Measurements from ENCODE around the gene C8G. TPM values are rescaled to one million over a fixed set of nuclear protein-coding genes. Genes with fewer than 3 reads are reported as not detected.

The C8G gene
- total RNA-seq, 1 experiment from 2014 or later, result 2.9 TPM

DNA sequence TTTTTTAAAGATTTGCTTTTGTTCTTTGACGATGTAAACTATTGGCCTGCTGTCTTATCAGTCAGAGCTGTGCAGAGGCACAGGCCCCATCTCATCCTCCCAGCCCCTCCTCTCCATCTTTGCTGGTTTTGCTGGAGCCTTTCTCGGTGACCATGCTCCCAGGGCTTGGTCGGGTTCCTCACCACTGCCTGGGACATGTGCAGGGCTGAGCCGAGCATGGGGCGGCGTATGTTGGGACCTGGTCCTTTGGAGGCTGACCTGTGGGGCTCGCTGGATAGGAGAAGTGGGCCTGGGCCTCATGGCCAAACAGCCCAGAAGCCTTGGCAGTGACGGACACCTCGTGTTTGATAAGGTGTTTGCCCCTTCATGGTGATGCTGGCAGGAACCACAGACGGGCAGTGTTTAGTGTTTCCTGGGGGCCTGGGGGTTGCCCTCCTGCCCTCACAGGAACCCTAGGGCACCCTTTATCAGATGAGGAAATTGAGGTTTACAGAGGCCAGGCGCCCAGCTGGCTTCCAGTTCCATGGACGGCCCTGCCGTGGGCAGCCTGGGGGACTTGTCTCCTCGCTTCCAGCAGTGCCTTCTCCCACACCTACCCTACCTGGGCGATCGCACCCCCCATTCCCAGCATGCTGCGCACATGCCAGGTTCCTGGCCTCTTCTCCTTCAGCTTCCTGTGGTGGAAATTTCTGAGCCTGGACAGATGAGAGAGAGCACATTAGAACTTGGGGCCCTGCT, 31.2 kb upstream of the C8G start:
- Histone ChIP-seq H3K36me3 (ENCODE audit: control insufficient read depth, insufficient read depth, low read length) (no peaks in the 10 kb centered on the region), H3K27me3 (ENCODE audit: control insufficient read depth, insufficient read depth, low read length) (no peaks in the 10 kb centered on the region), H3K4me3 (ENCODE audit: low read depth in 2 of 2, low read length in 2 of 2) (no peak overlapping the region), H3K27ac (ENCODE audit: low read length) (no peak overlapping the region), H3K4me1 (ENCODE audit: control insufficient read depth, insufficient read depth, low read length) (no peaks in the 10 kb centered on the region), H3K9me3 (ENCODE audit: control insufficient read depth, insufficient read depth, low read depth, low read length) (no peaks in the 10 kb centered on the region)
- TF ChIP-seq, protein P1, sequence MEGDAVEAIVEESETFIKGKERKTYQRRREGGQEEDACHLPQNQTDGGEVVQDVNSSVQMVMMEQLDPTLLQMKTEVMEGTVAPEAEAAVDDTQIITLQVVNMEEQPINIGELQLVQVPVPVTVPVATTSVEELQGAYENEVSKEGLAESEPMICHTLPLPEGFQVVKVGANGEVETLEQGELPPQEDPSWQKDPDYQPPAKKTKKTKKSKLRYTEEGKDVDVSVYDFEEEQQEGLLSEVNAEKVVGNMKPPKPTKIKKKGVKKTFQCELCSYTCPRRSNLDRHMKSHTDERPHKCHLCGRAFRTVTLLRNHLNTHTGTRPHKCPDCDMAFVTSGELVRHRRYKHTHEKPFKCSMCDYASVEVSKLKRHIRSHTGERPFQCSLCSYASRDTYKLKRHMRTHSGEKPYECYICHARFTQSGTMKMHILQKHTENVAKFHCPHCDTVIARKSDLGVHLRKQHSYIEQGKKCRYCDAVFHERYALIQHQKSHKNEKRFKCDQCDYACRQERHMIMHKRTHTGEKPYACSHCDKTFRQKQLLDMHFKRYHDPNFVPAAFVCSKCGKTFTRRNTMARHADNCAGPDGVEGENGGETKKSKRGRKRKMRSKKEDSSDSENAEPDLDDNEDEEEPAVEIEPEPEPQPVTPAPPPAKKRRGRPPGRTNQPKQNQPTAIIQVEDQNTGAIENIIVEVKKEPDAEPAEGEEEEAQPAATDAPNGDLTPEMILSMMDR (IDR thresholded peaks at IDR 0.05), result no peak
- no TSS peak for BruUV-seq (replicated peaks)
- ChIA-PET POLR2A (no interaction called here), CTCF (no interaction called here)
- in situ Hi-C loops (cut with HindIII; ENCODE audit: low pct_unique_long_range_greater_than_20kb, low sequenced_read_pairs), result no loop called here
- ATAC-seq, result no peak
- intact Hi-C loops (cut with micrococcal nuclease; ENCODE audit: unreplicated experiment), result no loop called here
- no peak for DNase-seq (ENCODE audit: low read depth, low spot score)

DNA sequence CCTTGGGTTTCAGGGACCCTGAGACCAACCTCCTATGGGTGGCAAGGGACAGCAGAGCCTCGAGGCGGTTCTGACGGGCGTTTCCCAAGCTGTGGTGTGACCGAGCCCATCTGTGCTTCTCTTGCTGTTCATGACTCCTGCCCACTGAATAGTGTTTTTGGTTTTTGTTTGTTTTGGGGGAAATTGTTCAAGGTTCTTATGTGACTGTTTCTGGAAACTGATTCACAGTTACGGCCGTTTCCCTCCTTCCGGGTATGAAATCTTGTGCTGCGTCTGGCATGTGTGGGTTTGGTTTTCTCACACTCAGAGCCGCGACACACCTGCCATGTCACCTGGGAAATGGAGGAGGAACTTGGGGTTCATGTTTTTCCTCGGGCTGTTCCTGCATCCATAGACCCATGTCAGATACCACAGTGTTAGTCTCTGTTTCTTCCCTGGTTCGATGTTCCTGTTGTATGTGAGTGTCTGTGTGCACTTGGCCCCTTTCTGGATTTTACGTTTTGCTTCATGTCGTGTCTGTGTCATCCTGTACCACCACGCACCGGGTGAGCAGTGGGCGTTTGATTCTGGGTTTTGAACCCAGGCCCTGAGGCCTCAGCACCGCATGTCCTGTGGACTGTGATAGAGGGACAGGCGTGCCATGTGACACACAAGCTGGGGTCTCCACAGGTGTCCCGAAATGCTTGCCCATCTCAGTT, 29.3 kb upstream of the C8G start:
- H3K4me1 ChIP-seq (ENCODE audit: control insufficient read depth, insufficient read depth, low read length), result no peaks in the 10 kb centered on the region
- in situ Hi-C loops (cut with HindIII; ENCODE audit: low pct_unique_long_range_greater_than_20kb, low sequenced_read_pairs), result no loop called here
- ATAC-seq (no peak), DNase-seq (ENCODE audit: low read depth, low spot score) (no peak)
- H3K27ac ChIP-seq (ENCODE audit: low read length), result no peak overlapping the region
- H3K36me3 ChIP-seq (ENCODE audit: control insufficient read depth, insufficient read depth, low read length), result no peaks in the 10 kb centered on the region
- H3K4me3 ChIP-seq (ENCODE audit: low read depth in 2 of 2, low read length in 2 of 2), result no peak overlapping the region
- intact Hi-C loops (cut with micrococcal nuclease; ENCODE audit: unreplicated experiment), result no loop called here
- TF ChIP-seq SIN3A (IDR thresholded peaks at IDR 0.05; ENCODE audit: borderline replicate concordance, insufficient read depth, low read depth, low read length), result no peak
- TF ChIP-seq, protein P1 (IDR thresholded peaks at IDR 0.05), result no peak
- TF ChIP-seq TCF7L2 (IDR thresholded peaks at IDR 0.05; ENCODE audit: low read depth, low read length), result no peak
- TF ChIP-seq, protein P2, sequence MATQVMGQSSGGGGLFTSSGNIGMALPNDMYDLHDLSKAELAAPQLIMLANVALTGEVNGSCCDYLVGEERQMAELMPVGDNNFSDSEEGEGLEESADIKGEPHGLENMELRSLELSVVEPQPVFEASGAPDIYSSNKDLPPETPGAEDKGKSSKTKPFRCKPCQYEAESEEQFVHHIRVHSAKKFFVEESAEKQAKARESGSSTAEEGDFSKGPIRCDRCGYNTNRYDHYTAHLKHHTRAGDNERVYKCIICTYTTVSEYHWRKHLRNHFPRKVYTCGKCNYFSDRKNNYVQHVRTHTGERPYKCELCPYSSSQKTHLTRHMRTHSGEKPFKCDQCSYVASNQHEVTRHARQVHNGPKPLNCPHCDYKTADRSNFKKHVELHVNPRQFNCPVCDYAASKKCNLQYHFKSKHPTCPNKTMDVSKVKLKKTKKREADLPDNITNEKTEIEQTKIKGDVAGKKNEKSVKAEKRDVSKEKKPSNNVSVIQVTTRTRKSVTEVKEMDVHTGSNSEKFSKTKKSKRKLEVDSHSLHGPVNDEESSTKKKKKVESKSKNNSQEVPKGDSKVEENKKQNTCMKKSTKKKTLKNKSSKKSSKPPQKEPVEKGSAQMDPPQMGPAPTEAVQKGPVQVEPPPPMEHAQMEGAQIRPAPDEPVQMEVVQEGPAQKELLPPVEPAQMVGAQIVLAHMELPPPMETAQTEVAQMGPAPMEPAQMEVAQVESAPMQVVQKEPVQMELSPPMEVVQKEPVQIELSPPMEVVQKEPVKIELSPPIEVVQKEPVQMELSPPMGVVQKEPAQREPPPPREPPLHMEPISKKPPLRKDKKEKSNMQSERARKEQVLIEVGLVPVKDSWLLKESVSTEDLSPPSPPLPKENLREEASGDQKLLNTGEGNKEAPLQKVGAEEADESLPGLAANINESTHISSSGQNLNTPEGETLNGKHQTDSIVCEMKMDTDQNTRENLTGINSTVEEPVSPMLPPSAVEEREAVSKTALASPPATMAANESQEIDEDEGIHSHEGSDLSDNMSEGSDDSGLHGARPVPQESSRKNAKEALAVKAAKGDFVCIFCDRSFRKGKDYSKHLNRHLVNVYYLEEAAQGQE (IDR thresholded peaks at IDR 0.05; ENCODE audit: insufficient read depth in 1 of 2, low read depth in 2 of 2, low read length in 1 of 2), result no peak
- TF ChIP-seq POLR2AphosphoS5 (IDR thresholded peaks at IDR 0.05; ENCODE audit: low read depth, low read length), result no peak
- no TSS peak for BruUV-seq (replicated peaks)
- CTCF ChIA-PET, result interaction anchor here (0.5 kb wide), 1 partner anchor 63 kb away, joined by 7 read pairs; no protein-coding TSS in a partner anchor
- POLR2A ChIA-PET, result no interaction called here
- H3K27me3 ChIP-seq (ENCODE audit: control insufficient read depth, insufficient read depth, low read length), result no peaks in the 10 kb centered on the region
- no peaks in the 10 kb centered on the region for H3K9me3 ChIP-seq (ENCODE audit: control insufficient read depth, insufficient read depth, low read depth, low read length)
